GM21786 (cell line): Measurements from ENCODE around the gene MGMT.

Experiments used
- ATAC-seq: cut with Tn5 transposase; IDR thresholded peaks from one replicate; pipeline ENCODE4 v1.9.1; 2021; ENCODE audit not compliant: unreplicated experiment

Gene MGMT

GRCh38 chr10:129517680-129518057, 50.6 kb downstream of the MGMT start:
- ATAC-seq: no peak

GRCh38 chr10:129518793-129519192, 51.8 kb downstream of the MGMT start:
- ATAC-seq: no peak

GRCh38 chr10:129520440-129521080, 53.5 kb downstream of the MGMT start:
- ATAC-seq: no peak

GRCh38 chr10:129521161-129522025, 54.4 kb downstream of the MGMT start:
- ATAC-seq: no peak

- ATAC-seq: no peak
These were observed 55.1 kb downstream of the MGMT start for GRCh38 chr10:129522041-129522585.

GRCh38 chr10:129523031-129523722, 56.1 kb downstream of the MGMT start:
- no peak for ATAC-seq

- ATAC-seq: no peak
These were observed 56.8 kb downstream of the MGMT start for GRCh38 chr10:129523723-129524316.

- ATAC-seq: no peak
These were observed 57.9 kb downstream of the MGMT start for GRCh38 chr10:129524936-129525335.

GRCh38 chr10:129525401-129525801, 58.4 kb downstream of the MGMT start:
- ATAC-seq: no peak

GRCh38 chr10:129526943-129527342, 59.9 kb downstream of the MGMT start:
- no peak for ATAC-seq

GRCh38 chr10:129528376-129528978, 61.4 kb downstream of the MGMT start:
- ATAC-seq: no peak

GRCh38 chr10:129530581-129530980, 63.5 kb downstream of the MGMT start:
- no peak for ATAC-seq

GRCh38 chr10:129531195-129531968, 64.3 kb downstream of the MGMT start:
- ATAC-seq: no peak

GRCh38 chr10:129531969-129532660, 65.1 kb downstream of the MGMT start:
- ATAC-seq: no peak

- no peak for ATAC-seq
These were observed 65.8 kb downstream of the MGMT start for GRCh38 chr10:129532838-129533237.

- ATAC-seq: no peak
These were observed 66.2 kb downstream of the MGMT start for GRCh38 chr10:129533281-129533680.

GRCh38 chr10:129534826-129535225, 67.8 kb downstream of the MGMT start:
- no peak for ATAC-seq

- no peak for ATAC-seq
These were observed 69.3 kb downstream of the MGMT start for GRCh38 chr10:129536336-129536735.

- no peak for ATAC-seq
These were observed 70.1 kb downstream of the MGMT start for GRCh38 chr10:129537151-129537550.
